ENCODE results near the gene GIN1. TPM values are rescaled to one million over a fixed set of nuclear protein-coding genes. Genes with fewer than 3 reads are reported as not detected.
"Not testable (repeated sequence)": the region's sequence is repeated elsewhere in the genome, so short reads cannot be mapped to it uniquely, and the experiment has no call there.

Gene GIN1
- total and polyA plus RNA-seq, 2 of the 4 experiments (the other 2 are of a cell fraction) = 2.9 to 3.1 TPM

DNA sequence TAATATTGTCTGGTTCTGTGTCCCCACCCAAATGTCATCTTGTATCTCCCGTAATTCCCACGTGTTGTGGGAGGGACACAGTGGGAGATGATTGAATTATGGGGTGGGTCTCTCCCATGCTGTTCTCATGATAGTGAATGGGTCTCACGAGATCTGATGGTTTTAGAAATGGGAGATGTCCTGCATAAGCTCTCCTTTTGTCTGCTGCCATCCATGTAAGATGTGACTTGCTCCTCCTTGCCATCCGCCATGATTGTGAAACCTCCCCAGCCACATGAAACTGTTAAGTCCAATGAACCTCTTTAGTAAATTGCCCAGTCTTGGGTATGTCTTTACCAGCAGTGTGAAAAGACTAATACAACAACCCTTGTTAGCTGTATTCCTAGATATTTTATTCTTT, 44.5 kb downstream of the GIN1 start:
- Histone ChIP-seq H3K9me3 (ENCODE audit: control insufficient read depth, insufficient read depth, low read length) (peaks cover 17% of the 10 kb centered on the region), H3K23ac (ENCODE audit: low read depth, low read length) (no peak overlapping the region), H2BK120ac (ENCODE audit: low read depth, low read length) (no peak overlapping the region), H3K14ac (replicated peaks; ENCODE audit: low read depth, low read length) (no peak overlapping the region), H2AK9ac (replicated peaks; ENCODE audit: low read depth, low read length, poor library complexity) (no peak overlapping the region), H2AFZ (replicated peaks; ENCODE audit: low read length, poor library complexity) (no peak overlapping the region), H3K36me3 (ENCODE audit: control insufficient read depth, insufficient read depth, low read length) (no peaks in the 10 kb centered on the region), H3K56ac (ENCODE audit: extremely low read depth, insufficient read depth, low read length) (no peak overlapping the region), H4K20me1 (ENCODE audit: insufficient read depth, low read length) (no peaks in the 10 kb centered on the region), H3K4me2 (ENCODE audit: low read depth, low read length) (no peak overlapping the region), H3K27me3 (ENCODE audit: control insufficient read depth, insufficient read depth, low read length) (no peaks in the 10 kb centered on the region), H3K18ac (ENCODE audit: low read depth, low read length) (no peak overlapping the region), H3K9me1 (ENCODE audit: insufficient read depth, low read length) (no peaks in the 10 kb centered on the region), H3K4me3 (ENCODE audit: insufficient read depth, low read depth, low read length) (no peak overlapping the region), H4K91ac (ENCODE audit: insufficient read depth, low read depth, low read length) (no peak overlapping the region), H4K8ac (ENCODE audit: low read depth in 2 of 2, low read length in 2 of 2) (no peak overlapping the region), H3K4me1 (ENCODE audit: control insufficient read depth, insufficient read depth, low read length) (no peaks in the 10 kb centered on the region), H2BK5ac (ENCODE audit: low read depth, low read length, poor library complexity, severe bottlenecking) (no peak overlapping the region), H2AK5ac (ENCODE audit: low read depth, low read length) (no peak overlapping the region), H3K4ac (ENCODE audit: low read depth, low read length) (no peak overlapping the region), H3K79me1 (ENCODE audit: low read depth in 1 of 2, low read length in 2 of 2) (no peaks in the 10 kb centered on the region), H3K9ac (ENCODE audit: low read depth, low read length) (no peak overlapping the region), H2BK15ac (ENCODE audit: low read depth, low read length) (no peak overlapping the region), H3K27ac (ENCODE audit: insufficient read depth, low read length) (no peak overlapping the region), H4K5ac (ENCODE audit: low read depth, low read length) (no peak overlapping the region), H2BK20ac (ENCODE audit: low read depth, low read length) (no peak overlapping the region)
- WGBS, 2 experiments (ENCODE audit: extremely low coverage in 2 of 2, insufficient read length in 1 of 2) = no CpG with 5 or more reads among the region's 4 CpGs
- POLR2A ChIA-PET (ENCODE audit: unreplicated experiment) = no interaction called here
- CTCF ChIA-PET = interaction anchor here (0.9 kb wide), 1 partner anchor 9 kb away, joined by 3 read pairs; no protein-coding TSS in a partner anchor
- no peak for ATAC-seq (ENCODE audit: low read depth)
- dilution Hi-C loops (cut with HindIII; ENCODE audit: low sequenced_read_pairs, unreplicated experiment) (no loop called here), intact Hi-C loops (cut with micrococcal nuclease) (no loop called here), in situ Hi-C loops (cut with MboI; ENCODE audit: low sequenced_read_pairs) (no loop called here)
- no peak for TF ChIP-seq CEBPB (IDR thresholded peaks at IDR 0.05; ENCODE audit: low read depth, low read length)
- no peak for DNase-seq
- no TSS peak for BruUV-seq (replicated peaks)

DNA sequence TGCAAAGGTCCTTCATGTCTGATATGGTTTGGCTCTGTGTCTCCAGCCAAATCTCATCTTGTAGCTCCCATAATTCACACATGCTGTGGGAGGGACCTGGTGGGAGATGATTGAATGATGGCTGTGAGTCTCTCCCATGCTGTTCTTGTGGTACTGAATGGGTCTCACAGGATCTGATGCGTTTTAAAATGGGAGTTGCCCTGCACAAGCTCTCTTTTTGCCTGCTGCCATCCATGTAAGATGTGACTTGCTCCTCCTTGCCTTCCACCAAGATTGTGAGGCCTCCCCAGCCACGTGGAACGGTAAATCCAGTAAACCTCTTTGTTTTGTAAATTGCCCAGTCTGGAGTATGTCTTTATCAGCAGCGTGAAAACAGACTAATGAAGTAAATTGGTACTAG, 46.4 kb downstream of the GIN1 start:
- intact Hi-C loops (cut with micrococcal nuclease); H3K14ac ChIP-seq (replicated peaks; ENCODE audit: low read depth, low read length); H4K5ac ChIP-seq (ENCODE audit: low read depth, low read length); H3K18ac ChIP-seq (ENCODE audit: low read depth, low read length); H2BK15ac ChIP-seq (ENCODE audit: low read depth, low read length); H3K4me1 ChIP-seq (ENCODE audit: control insufficient read depth, insufficient read depth, low read length); H2AK5ac ChIP-seq (ENCODE audit: low read depth, low read length); H2AK9ac ChIP-seq (replicated peaks; ENCODE audit: low read depth, low read length, poor library complexity); H2BK20ac ChIP-seq (ENCODE audit: low read depth, low read length); H2BK120ac ChIP-seq (ENCODE audit: low read depth, low read length); CTCF ChIA-PET; H3K4ac ChIP-seq (ENCODE audit: low read depth, low read length); H3K9ac ChIP-seq (ENCODE audit: low read depth, low read length); H3K4me3 ChIP-seq (ENCODE audit: insufficient read depth, low read depth, low read length); H3K56ac ChIP-seq (ENCODE audit: extremely low read depth, insufficient read depth, low read length); H4K91ac ChIP-seq (ENCODE audit: insufficient read depth, low read depth, low read length); H3K79me1 ChIP-seq (ENCODE audit: low read depth in 1 of 2, low read length in 2 of 2); H3K9me3 ChIP-seq (ENCODE audit: control insufficient read depth, insufficient read depth, low read length); dilution Hi-C loops (cut with HindIII; ENCODE audit: low sequenced_read_pairs, unreplicated experiment); DNase-seq; H3K4me2 ChIP-seq (ENCODE audit: low read depth, low read length); H4K20me1 ChIP-seq (ENCODE audit: insufficient read depth, low read length); H3K23ac ChIP-seq (ENCODE audit: low read depth, low read length); POLR2A ChIA-PET (ENCODE audit: unreplicated experiment); H4K8ac ChIP-seq (ENCODE audit: low read depth in 2 of 2, low read length in 2 of 2); H3K27ac ChIP-seq (ENCODE audit: insufficient read depth, low read length); H3K27me3 ChIP-seq (ENCODE audit: control insufficient read depth, insufficient read depth, low read length); ATAC-seq (ENCODE audit: low read depth); H3K36me3 ChIP-seq (ENCODE audit: control insufficient read depth, insufficient read depth, low read length); H3K9me1 ChIP-seq (ENCODE audit: insufficient read depth, low read length); H2AFZ ChIP-seq (replicated peaks; ENCODE audit: low read length, poor library complexity); H2BK5ac ChIP-seq (ENCODE audit: low read depth, low read length, poor library complexity, severe bottlenecking); in situ Hi-C loops (cut with MboI; ENCODE audit: low sequenced_read_pairs); BruUV-seq (replicated peaks): not testable (repeated sequence)
- no CpG with 5 or more reads among the region's 4 CpGs for WGBS, 2 experiments (ENCODE audit: extremely low coverage in 2 of 2, insufficient read length in 1 of 2)

Measured in IMR-90 (cell line).